HepG2 (cell line): Measurements from ENCODE around the gene HSD3B7. TPM values are rescaled to one million over a fixed set of nuclear protein-coding genes. Genes with fewer than 3 reads are reported as not detected.
A peak's percentile ranks its signal among the peaks of the same experiment; 100 is the strongest.

ENCODE experiments used
- CENPX ChIP-seq: sonication (generic); formaldehyde crosslinking; IDR thresholded peaks from 2 replicates; pipeline ENCODE4 v1.9.0; 2021; ENCODE audit warnings: mild to moderate bottlenecking, missing genetic modification reagents, moderate library complexity
- KMT2B ChIP-seq: IDR thresholded peaks from 2 replicates; pipeline ENCODE4 v1.6.1; 2016; ENCODE audit warnings: missing genetic modification reagents, missing compliant biosample characterization
- PITX1 ChIP-seq: sonication (generic); formaldehyde crosslinking; IDR thresholded peaks from 2 replicates; pipeline ENCODE4 v1.5.1; 2020; ENCODE audit warnings: mild to moderate bottlenecking, missing genetic modification reagents
- ZNF343 ChIP-seq: sonication (generic); formaldehyde crosslinking; IDR thresholded peaks from 2 replicates; pipeline ENCODE4 v1.4.0; 2020; ENCODE audit warnings: mild to moderate bottlenecking, missing genetic modification reagents
- ZNF556 ChIP-seq: sonication (generic); formaldehyde crosslinking; IDR thresholded peaks from 2 replicates; pipeline ENCODE4 v1.4.0; 2020; ENCODE audit warnings: mild to moderate bottlenecking, missing genetic modification reagents, borderline replicate concordance
- ZNF564 ChIP-seq: sonication (generic); formaldehyde crosslinking; IDR thresholded peaks from 2 replicates; pipeline ENCODE4 v1.8.1; 2023; ENCODE audit warnings: mild to moderate bottlenecking, missing genetic modification reagents
- ZNF772 ChIP-seq: sonication (generic); formaldehyde crosslinking; IDR thresholded peaks from 2 replicates; pipeline ENCODE4 v1.5.0; 2020; ENCODE audit warnings: mild to moderate bottlenecking, missing genetic modification reagents
- polyA plus RNA-seq, 8 experiments: library from polyadenylated mRNA; depleted of rRNA in 3 of 8; stranded (reverse) in 7 of 8; unstranded in 1 of 8; fragments of >200 nt; fragmentation: Illumina TruSeq in 4 of 8; extraction: Trizol in 4 of 8; gene quantifications; 2 replicates each; pipeline versions ENCODE4 v1.2.1 to v1.2.3, GENCODE V29; 2011 to 2016; ENCODE audit warnings: low read depth in 4 of 8, missing spikeins in 1 of 8, mixed read lengths in 1 of 8; ENCODE audit not compliant: insufficient read depth in 1 of 8
- total RNA-seq, 5 experiments: library from RNA; depleted of rRNA; stranded (reverse); fragments of >200 nt; fragmentation: Illumina TruSeq; extraction: Trizol; gene quantifications; 2 replicates each; pipeline ENCODE4 v1.2.3, GENCODE V29; 2016; ENCODE audit warnings: low read depth in 1 of 5
- TF ChIP-seq, protein P1 (sequence below): sonication (generic); formaldehyde crosslinking; IDR thresholded peaks from 2 replicates; pipeline ENCODE4 v1.5.1; 2020; ENCODE audit warnings: mild to moderate bottlenecking, moderate library complexity, missing genetic modification reagents
- TF ChIP-seq, protein P2 (sequence below): sonication (generic); formaldehyde crosslinking; IDR thresholded peaks from 2 replicates; pipeline ENCODE4 v1.9.0; 2021; ENCODE audit warnings: mild to moderate bottlenecking, missing genetic modification reagents
- TF ChIP-seq, protein P3 (sequence below): sonication (generic); formaldehyde crosslinking; IDR thresholded peaks from 2 replicates; pipeline ENCODE4 v1.4.0; 2020; ENCODE audit warnings: mild to moderate bottlenecking, missing genetic modification reagents, borderline replicate concordance

Gene HSD3B7
- total and polyA plus RNA-seq, 2 of the 13 experiments (the other 11 are each of a cell fraction or from before 2014, with no cell fraction given), result 32.9 to 69.7 TPM

DNA sequence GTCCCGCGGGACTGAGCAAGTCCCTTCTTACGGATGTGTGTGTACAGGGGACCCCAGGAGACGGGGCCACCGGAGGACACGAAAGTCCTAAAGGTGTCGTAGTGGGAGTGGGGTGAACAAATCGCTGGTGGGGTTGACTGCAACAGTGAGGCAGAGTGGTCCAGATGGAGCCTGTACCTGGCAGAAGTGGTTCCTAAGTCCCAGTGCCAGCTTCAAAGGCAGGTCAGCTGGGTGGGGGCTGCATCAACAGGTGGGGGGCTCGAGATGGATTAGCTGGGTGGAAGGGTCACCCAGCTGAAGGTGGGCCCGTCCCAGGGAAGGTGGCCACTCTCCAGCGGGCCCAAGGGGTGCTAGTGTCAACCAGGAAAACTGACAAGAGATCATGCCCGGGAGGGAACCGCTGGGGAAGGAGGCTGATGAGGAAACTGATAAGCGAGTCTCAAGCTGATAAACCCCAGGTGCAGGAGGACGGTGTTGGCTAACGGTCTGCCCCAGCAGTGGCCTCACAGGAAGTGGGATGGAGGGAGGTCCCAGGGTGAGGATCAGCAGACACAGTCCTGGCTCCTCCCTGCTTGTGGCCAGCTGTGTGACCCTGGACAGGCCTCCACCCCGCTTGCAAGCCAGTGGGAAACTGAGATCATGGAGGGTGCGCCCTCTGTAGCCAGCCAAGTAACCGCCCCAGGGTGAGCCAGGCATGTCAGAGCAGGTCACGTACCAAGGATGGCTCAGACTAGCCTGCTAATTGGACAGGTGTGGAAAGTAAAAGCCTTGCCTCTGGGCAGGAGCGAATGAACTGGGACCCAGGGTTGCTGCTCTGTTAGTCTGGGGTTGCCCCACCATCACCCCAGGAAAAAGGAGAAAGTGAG, 35.1 kb upstream of the HSD3B7 start (continued):
- peak; percentile 95 for TF ChIP-seq ZNF556 (CRISPR knock-in tag)
- TF ChIP-seq PITX1 (CRISPR knock-in tag), result peak; percentile 72; the same call in 1 of the 2 replicates
- TF ChIP-seq, protein P1, sequence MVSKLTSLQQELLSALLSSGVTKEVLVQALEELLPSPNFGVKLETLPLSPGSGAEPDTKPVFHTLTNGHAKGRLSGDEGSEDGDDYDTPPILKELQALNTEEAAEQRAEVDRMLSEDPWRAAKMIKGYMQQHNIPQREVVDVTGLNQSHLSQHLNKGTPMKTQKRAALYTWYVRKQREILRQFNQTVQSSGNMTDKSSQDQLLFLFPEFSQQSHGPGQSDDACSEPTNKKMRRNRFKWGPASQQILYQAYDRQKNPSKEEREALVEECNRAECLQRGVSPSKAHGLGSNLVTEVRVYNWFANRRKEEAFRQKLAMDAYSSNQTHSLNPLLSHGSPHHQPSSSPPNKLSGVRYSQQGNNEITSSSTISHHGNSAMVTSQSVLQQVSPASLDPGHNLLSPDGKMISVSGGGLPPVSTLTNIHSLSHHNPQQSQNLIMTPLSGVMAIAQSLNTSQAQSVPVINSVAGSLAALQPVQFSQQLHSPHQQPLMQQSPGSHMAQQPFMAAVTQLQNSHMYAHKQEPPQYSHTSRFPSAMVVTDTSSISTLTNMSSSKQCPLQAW (CRISPR knock-in tag), result peak; percentile 77; the same call in 1 of the 2 replicates
- TF ChIP-seq ZNF343, result peak; percentile 49; the same call in 1 of the 2 replicates
- TF ChIP-seq KMT2B (CRISPR knock-in tag), result peak; percentile 46; the same call in 1 of the 2 replicates
- TF ChIP-seq, protein P2, sequence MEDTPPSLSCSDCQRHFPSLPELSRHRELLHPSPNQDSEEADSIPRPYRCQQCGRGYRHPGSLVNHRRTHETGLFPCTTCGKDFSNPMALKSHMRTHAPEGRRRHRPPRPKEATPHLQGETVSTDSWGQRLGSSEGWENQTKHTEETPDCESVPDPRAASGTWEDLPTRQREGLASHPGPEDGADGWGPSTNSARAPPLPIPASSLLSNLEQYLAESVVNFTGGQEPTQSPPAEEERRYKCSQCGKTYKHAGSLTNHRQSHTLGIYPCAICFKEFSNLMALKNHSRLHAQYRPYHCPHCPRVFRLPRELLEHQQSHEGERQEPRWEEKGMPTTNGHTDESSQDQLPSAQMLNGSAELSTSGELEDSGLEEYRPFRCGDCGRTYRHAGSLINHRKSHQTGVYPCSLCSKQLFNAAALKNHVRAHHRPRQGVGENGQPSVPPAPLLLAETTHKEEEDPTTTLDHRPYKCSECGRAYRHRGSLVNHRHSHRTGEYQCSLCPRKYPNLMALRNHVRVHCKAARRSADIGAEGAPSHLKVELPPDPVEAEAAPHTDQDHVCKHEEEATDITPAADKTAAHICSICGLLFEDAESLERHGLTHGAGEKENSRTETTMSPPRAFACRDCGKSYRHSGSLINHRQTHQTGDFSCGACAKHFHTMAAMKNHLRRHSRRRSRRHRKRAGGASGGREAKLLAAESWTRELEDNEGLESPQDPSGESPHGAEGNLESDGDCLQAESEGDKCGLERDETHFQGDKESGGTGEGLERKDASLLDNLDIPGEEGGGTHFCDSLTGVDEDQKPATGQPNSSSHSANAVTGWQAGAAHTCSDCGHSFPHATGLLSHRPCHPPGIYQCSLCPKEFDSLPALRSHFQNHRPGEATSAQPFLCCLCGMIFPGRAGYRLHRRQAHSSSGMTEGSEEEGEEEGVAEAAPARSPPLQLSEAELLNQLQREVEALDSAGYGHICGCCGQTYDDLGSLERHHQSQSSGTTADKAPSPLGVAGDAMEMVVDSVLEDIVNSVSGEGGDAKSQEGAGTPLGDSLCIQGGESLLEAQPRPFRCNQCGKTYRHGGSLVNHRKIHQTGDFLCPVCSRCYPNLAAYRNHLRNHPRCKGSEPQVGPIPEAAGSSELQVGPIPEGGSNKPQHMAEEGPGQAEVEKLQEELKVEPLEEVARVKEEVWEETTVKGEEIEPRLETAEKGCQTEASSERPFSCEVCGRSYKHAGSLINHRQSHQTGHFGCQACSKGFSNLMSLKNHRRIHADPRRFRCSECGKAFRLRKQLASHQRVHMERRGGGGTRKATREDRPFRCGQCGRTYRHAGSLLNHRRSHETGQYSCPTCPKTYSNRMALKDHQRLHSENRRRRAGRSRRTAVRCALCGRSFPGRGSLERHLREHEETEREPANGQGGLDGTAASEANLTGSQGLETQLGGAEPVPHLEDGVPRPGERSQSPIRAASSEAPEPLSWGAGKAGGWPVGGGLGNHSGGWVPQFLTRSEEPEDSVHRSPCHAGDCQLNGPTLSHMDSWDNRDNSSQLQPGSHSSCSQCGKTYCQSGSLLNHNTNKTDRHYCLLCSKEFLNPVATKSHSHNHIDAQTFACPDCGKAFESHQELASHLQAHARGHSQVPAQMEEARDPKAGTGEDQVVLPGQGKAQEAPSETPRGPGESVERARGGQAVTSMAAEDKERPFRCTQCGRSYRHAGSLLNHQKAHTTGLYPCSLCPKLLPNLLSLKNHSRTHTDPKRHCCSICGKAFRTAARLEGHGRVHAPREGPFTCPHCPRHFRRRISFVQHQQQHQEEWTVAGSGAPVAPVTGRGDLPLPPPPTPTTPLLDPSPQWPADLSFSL (CRISPR knock-in tag), result no peak
- TF ChIP-seq, protein P3, sequence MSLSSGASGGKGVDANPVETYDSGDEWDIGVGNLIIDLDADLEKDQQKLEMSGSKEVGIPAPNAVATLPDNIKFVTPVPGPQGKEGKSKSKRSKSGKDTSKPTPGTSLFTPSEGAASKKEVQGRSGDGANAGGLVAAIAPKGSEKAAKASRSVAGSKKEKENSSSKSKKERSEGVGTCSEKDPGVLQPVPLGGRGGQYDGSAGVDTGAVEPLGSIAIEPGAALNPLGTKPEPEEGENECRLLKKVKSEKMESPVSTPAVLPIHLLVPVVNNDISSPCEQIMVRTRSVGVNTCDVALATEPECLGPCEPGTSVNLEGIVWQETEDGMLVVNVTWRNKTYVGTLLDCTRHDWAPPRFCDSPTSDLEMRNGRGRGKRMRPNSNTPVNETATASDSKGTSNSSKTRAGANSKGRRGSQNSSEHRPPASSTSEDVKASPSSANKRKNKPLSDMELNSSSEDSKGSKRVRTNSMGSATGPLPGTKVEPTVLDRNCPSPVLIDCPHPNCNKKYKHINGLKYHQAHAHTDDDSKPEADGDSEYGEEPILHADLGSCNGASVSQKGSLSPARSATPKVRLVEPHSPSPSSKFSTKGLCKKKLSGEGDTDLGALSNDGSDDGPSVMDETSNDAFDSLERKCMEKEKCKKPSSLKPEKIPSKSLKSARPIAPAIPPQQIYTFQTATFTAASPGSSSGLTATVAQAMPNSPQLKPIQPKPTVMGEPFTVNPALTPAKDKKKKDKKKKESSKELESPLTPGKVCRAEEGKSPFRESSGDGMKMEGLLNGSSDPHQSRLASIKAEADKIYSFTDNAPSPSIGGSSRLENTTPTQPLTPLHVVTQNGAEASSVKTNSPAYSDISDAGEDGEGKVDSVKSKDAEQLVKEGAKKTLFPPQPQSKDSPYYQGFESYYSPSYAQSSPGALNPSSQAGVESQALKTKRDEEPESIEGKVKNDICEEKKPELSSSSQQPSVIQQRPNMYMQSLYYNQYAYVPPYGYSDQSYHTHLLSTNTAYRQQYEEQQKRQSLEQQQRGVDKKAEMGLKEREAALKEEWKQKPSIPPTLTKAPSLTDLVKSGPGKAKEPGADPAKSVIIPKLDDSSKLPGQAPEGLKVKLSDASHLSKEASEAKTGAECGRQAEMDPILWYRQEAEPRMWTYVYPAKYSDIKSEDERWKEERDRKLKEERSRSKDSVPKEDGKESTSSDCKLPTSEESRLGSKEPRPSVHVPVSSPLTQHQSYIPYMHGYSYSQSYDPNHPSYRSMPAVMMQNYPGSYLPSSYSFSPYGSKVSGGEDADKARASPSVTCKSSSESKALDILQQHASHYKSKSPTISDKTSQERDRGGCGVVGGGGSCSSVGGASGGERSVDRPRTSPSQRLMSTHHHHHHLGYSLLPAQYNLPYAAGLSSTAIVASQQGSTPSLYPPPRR, result peak; percentile 91
- TF ChIP-seq ZNF772 (CRISPR knock-in tag), result peak; percentile 99; the same call in 1 of the 2 replicates
- peak; percentile 94 for TF ChIP-seq ZNF564
- no peak for TF ChIP-seq CENPX (CRISPR knock-in tag)
